ENCODE results near the gene PRAC2. TPM values are rescaled to one million over a fixed set of nuclear protein-coding genes. Genes with fewer than 3 reads are reported as not detected.
"Not testable (repeated sequence)": the region's sequence is repeated elsewhere in the genome, so short reads cannot be mapped to it uniquely, and the experiment has no call there.

PRAC2 gene
- total RNA-seq, 1 donor from 2014 or later, result not detected

DNA sequence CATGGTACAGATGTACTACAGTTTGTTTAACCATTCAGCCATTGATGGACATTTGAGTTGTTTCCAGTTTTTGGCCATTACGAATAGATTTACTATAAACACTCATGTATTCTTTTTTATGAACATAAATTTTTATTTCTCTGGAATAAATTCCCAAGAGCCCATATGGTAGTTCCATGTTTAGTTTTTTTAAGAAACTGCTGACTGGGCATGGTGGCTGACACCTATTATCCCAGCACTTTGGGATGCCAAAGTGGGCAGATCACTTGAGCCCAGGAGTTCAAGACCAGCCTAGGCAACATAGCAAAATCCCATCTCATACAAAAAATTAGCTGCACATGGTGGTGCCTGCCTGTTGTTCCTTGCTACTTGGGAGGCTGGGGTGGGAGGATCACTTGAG lies 30.9 kb upstream of the PRAC2 start:
- no peak for TF ChIP-seq CTCF (conservative IDR thresholded peaks at IDR 0.05; ENCODE audit: low read depth, low read length)
- no peak overlapping the region for H3K4me3 ChIP-seq (ENCODE audit: low read depth, low read length)
- no peak for DNase-seq (ENCODE audit: low read depth)

GRCh38 chr17:48693178-48693577 lies 29.8 kb upstream of the PRAC2 start:
- no peak for TF ChIP-seq CTCF (conservative IDR thresholded peaks at IDR 0.05; ENCODE audit: low read depth, low read length)
- no peak for DNase-seq (ENCODE audit: low read depth)
- H3K4me3 ChIP-seq (ENCODE audit: low read depth, low read length), result no peak overlapping the region

DNA sequence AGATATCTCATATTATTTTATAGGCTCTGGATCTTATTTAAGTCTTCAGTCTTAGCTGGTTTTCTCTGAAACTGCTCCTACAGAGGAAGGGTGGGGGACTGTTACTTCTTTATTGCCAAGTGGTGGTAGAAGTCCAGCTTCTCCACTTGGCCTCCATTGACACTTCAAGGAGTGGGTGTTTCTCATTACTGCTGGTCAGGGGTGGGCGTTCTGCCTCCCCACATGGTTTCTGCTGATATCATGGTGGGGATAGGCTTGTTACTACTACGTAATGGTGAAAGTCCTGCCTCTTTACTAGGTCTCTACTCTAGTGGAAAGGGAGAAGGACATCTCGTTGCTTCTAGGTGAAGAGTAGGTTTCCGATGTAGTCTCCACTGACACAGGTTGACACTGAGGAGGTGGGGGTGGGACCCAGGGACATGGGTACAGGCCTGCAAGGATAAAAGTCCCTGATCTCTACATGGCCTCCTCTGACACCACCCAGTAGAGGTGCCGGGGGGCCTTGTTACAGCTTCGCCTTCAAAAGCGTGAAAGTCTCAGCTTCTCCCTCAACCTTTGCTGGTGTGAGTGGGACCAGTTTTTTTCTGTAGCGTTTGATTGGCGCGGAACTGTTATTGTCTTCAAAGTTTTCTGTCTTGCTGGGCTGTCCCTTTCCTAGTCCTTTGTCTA lies 21.0 kb upstream of the PRAC2 start:
- no peak for TF ChIP-seq CTCF (conservative IDR thresholded peaks at IDR 0.05; ENCODE audit: low read depth, low read length)
- no peak for DNase-seq (ENCODE audit: low read depth)
- H3K4me3 ChIP-seq (ENCODE audit: low read depth, low read length), result no peak overlapping the region

- no peak for DNase-seq (ENCODE audit: low read depth)
- TF ChIP-seq CTCF (conservative IDR thresholded peaks at IDR 0.05; ENCODE audit: low read depth, low read length), result no peak
- no peak overlapping the region for H3K4me3 ChIP-seq (ENCODE audit: low read depth, low read length)
Measured at GRCh38 chr17:48704361-48705248, 18.4 kb upstream of the PRAC2 start.

GRCh38 chr17:48711128-48711527 lies 11.9 kb upstream of the PRAC2 start:
- no peak overlapping the region for H3K4me3 ChIP-seq (ENCODE audit: low read depth, low read length)
- no peak for DNase-seq (ENCODE audit: low read depth)
- TF ChIP-seq CTCF (conservative IDR thresholded peaks at IDR 0.05; ENCODE audit: low read depth, low read length), result no peak

DNA sequence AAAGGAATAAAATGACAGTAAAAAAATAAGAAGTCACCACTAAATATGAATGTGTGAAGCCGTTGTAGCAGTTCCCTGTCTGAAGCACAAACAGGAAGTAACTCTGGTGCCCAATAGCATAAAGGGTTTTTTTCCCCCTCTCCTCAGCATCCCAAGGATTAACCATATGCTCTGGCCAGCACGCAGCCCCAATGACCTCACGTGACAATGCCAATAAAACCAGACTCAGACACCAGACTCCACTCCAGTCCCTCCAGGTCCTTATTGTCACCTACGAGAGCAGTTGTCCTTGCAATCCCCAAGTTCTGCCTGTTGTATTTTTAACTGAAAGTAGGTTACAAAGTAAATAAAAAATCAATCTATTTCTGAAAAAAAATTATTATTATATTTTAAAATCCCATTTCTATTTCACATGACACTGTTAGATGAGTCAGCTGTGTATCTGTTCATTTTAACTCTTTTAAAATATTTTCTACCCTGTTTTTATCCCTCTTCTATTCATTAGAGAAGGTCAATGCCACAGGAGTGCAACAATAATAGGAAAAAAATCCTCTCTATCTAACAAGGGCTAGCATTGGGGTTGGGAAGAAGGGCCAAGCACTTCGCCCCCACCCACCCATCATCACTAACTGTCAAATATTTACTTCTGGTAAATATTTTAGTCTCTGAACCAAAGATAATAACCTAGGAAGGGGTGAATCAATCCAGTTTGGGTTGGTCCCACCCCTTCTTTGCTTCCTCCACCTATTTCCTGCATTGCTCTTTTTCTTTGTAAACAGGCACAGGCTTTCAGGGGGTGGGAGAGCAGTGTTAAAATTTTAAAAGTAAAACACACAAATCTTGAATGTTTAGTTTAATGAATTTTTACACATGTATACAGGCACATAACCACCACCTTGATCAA lies 7.2 kb upstream of the PRAC2 start:
- H3K4me3 ChIP-seq (ENCODE audit: low read depth, low read length), result no peak overlapping the region
- no peak for TF ChIP-seq CTCF (conservative IDR thresholded peaks at IDR 0.05; ENCODE audit: low read depth, low read length)
- no peak for DNase-seq (ENCODE audit: low read depth)

DNA sequence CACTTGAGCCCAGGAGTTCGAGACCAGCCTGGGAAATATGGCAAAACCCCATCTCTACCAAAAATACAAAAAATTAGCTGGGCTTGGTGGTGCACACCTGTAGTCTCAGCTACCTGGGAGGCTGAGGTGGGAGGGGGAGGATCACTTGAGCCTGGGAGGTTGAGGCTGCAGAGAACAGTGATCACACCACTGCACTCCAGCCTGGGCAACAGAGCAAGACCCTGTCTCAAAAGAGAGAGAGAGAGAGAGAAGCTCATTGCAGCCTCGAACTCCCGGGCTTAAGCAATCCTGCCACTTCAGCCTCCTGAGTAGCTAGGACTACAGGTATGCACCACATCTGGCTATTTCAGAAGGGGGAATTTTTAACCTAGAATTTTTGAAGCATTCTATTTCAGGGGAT lies 6.4 kb upstream of the PRAC2 start:
- DNase-seq (ENCODE audit: low read depth); H3K4me3 ChIP-seq (ENCODE audit: low read depth, low read length): not testable (repeated sequence)

Measured in epithelial cell of proximal tubule (primary cell).